IMR-90 (cell line): ENCODE measurements around the gene WNT7B. TPM values are rescaled to one million over a fixed set of nuclear protein-coding genes. Genes with fewer than 3 reads are reported as not detected.

Experiments used
- ATAC-seq: fragments of 200-7000 bp; cut with Tn5 transposase; 2 replicates; pipeline ENCODE4 v1.9.1; 2020; ENCODE audit warnings: low read depth, mild to moderate bottlenecking, moderate library complexity
- BruUV-seq: library from RNA; stranded (reverse); fragments of 400-500 nt; replicated peaks from 2 replicates; lab custom pipeline; 2021; lab: Mats Ljungman, UMichigan
- CTCF ChIA-PET: fragments of 300-600 bp; formaldehyde crosslinking; extraction: SDS; loops from one replicate; lab custom pipeline; 2021; ENCODE audit warnings: antibody characterized with exemption; lab: Yijun Ruan, JAX
- POLR2A ChIA-PET: fragments of 300-600 bp; sonication (Branson Sonifier 250); formaldehyde crosslinking; loops from one replicate; lab custom pipeline; 2022; ENCODE audit warnings: antibody characterized with exemption; ENCODE audit not compliant: unreplicated experiment; lab: Charles Lee
- DNase-seq: peaks from one replicate; pipeline ENCODE4 v3.0.0; 2013
- H2AFZ ChIP-seq: replicated peaks from 2 replicates; pipeline ENCODE3; 2013; ENCODE audit warnings: low read length, mild to moderate bottlenecking; ENCODE audit not compliant: poor library complexity
- H2AK5ac ChIP-seq: 2 replicates; pipeline ENCODE4 v1.6.1; 2013; ENCODE audit warnings: low read depth, low read length, inconsistent platforms
- H2AK9ac ChIP-seq: replicated peaks from 2 replicates; pipeline ENCODE3; 2013; ENCODE audit warnings: mild to moderate bottlenecking, low read depth, low read length, moderate library complexity; ENCODE audit not compliant: poor library complexity
- H2BK120ac ChIP-seq: 2 replicates; pipeline ENCODE4 v1.6.1; 2013; ENCODE audit warnings: low read depth, low read length, inconsistent platforms
- H2BK15ac ChIP-seq: 3 replicates; pipeline ENCODE4 v1.6.1; 2013; ENCODE audit warnings: low read depth, low read length, inconsistent platforms
- H2BK20ac ChIP-seq: 2 replicates; pipeline ENCODE4 v1.6.1; 2013; ENCODE audit warnings: low read depth, mild to moderate bottlenecking, inconsistent platforms, low read length, moderate library complexity
- H2BK5ac ChIP-seq: 2 replicates; pipeline ENCODE4 v1.6.1; 2013; ENCODE audit warnings: mild to moderate bottlenecking, low read depth, low read length, inconsistent platforms; ENCODE audit not compliant: poor library complexity, severe bottlenecking
- H3K14ac ChIP-seq: replicated peaks from 2 replicates; pipeline ENCODE4 v1.6.1; 2013; ENCODE audit warnings: low read depth, low read length, inconsistent platforms
- H3K18ac ChIP-seq: 2 replicates; pipeline ENCODE4 v1.6.1; 2013; ENCODE audit warnings: low read depth, low read length, control low read depth
- H3K23ac ChIP-seq: 2 replicates; pipeline ENCODE4 v1.6.1; 2013; ENCODE audit warnings: low read depth, low read length, inconsistent platforms
- H3K27ac ChIP-seq: 2 replicates; pipeline ENCODE4 v1.5.1; 2013; ENCODE audit warnings: mild to moderate bottlenecking, control low read depth, low read length; ENCODE audit not compliant: insufficient read depth
- H3K27me3 ChIP-seq: 2 replicates; pipeline ENCODE4 v1.6.1; 2013; ENCODE audit warnings: low read length; ENCODE audit not compliant: control insufficient read depth, insufficient read depth
- H3K36me3 ChIP-seq: 2 replicates; pipeline ENCODE4 v1.6.1; 2013; ENCODE audit warnings: low read length, mixed read lengths; ENCODE audit not compliant: control insufficient read depth, insufficient read depth
- H3K4ac ChIP-seq: 2 replicates; pipeline ENCODE4 v1.6.1; 2013; ENCODE audit warnings: low read depth, low read length, inconsistent platforms
- H3K4me1 ChIP-seq: 2 replicates; pipeline ENCODE4 v1.6.1; 2013; ENCODE audit warnings: low read length, mixed read lengths; ENCODE audit not compliant: control insufficient read depth, insufficient read depth
- H3K4me2 ChIP-seq: 2 replicates; pipeline ENCODE4 v1.6.1; 2013; ENCODE audit warnings: low read depth, mild to moderate bottlenecking, control low read depth, low read length, moderate library complexity
- H3K4me3 ChIP-seq: 2 replicates; pipeline ENCODE4 v1.5.1; 2013; ENCODE audit warnings: low read depth, mild to moderate bottlenecking, control low read depth, low read length, moderate library complexity; ENCODE audit not compliant: insufficient read depth
- H3K56ac ChIP-seq: 2 replicates; pipeline ENCODE4 v1.6.1; 2013; ENCODE audit warnings: low read length, inconsistent platforms; ENCODE audit not compliant: insufficient read depth; ENCODE audit errors: extremely low read depth
- H3K79me1 ChIP-seq, 2 experiments: 2 replicates each; pipeline ENCODE4 v1.6.1; 2013; ENCODE audit warnings: low read length in 2 of 2, inconsistent platforms in 1 of 2, low read depth in 1 of 2
- H3K9ac ChIP-seq: 2 replicates; pipeline ENCODE4 v1.6.1; 2013; ENCODE audit warnings: low read depth, low read length, control low read depth
- H3K9me1 ChIP-seq: 2 replicates; pipeline ENCODE4 v1.6.1; 2013; ENCODE audit warnings: low read length, inconsistent platforms; ENCODE audit not compliant: insufficient read depth
- H3K9me3 ChIP-seq: 2 replicates; pipeline ENCODE4 v1.6.1; 2013; ENCODE audit warnings: low read length; ENCODE audit not compliant: control insufficient read depth, insufficient read depth
- H4K20me1 ChIP-seq: 2 replicates; pipeline ENCODE4 v1.6.1; 2013; ENCODE audit warnings: low read length, inconsistent platforms; ENCODE audit not compliant: insufficient read depth
- H4K5ac ChIP-seq: 2 replicates; pipeline ENCODE4 v1.6.1; 2013; ENCODE audit warnings: mild to moderate bottlenecking, low read depth, low read length, control low read depth
- H4K8ac ChIP-seq, 2 experiments: 2 replicates each; pipeline ENCODE4 v1.6.1; 2013; ENCODE audit warnings: low read depth in 2 of 2, low read length in 2 of 2, control low read depth in 1 of 2, inconsistent platforms in 1 of 2
- H4K91ac ChIP-seq: 2 replicates; pipeline ENCODE4 v1.6.1; 2013; ENCODE audit warnings: low read depth, low read length, inconsistent platforms; ENCODE audit not compliant: insufficient read depth
- BHLHE40 ChIP-seq: fragments of 150-350 bp; IDR thresholded peaks from 2 replicates; pipeline ENCODE4 v1.6.1; 2016; ENCODE audit warnings: mild to moderate bottlenecking, low read depth, low read length
- CEBPB ChIP-seq: IDR thresholded peaks from 2 replicates; pipeline ENCODE4 v1.6.1; 2012; ENCODE audit warnings: low read depth, low read length, improper control_type of control experiment
- CHD1 ChIP-seq: IDR thresholded peaks from 2 replicates; pipeline ENCODE4 v1.6.1; 2012; ENCODE audit warnings: low read depth, low read length, improper control_type of control experiment
- CTCF ChIP-seq: conservative IDR thresholded peaks from 2 replicates; pipeline ENCODE4 v1.5.1; 2012; ENCODE audit warnings: mild to moderate bottlenecking, low read depth, low read length, improper control_type of control experiment
- FOS ChIP-seq: fragments of 150-350 bp; IDR thresholded peaks from 2 replicates; pipeline ENCODE4 v1.6.1; 2016; ENCODE audit warnings: low read depth, low read length
- MAFK ChIP-seq: IDR thresholded peaks from 2 replicates; pipeline ENCODE4 v1.6.1; 2012; ENCODE audit warnings: low read depth, low read length, improper control_type of control experiment
- MAZ ChIP-seq: IDR thresholded peaks from 2 replicates; pipeline ENCODE4 v1.6.1; 2012; ENCODE audit warnings: low read depth, mild to moderate bottlenecking, low read length, improper control_type of control experiment, moderate library complexity, borderline replicate concordance
- MXI1 ChIP-seq: IDR thresholded peaks from 2 replicates; pipeline ENCODE4 v1.6.1; 2012; ENCODE audit warnings: low read depth, mild to moderate bottlenecking, low read length, moderate library complexity, borderline replicate concordance
- NFE2L2 ChIP-seq: fragments of 150-350 bp; IDR thresholded peaks from 2 replicates; pipeline ENCODE4 v1.6.1; 2016; ENCODE audit warnings: low read depth, mild to moderate bottlenecking, low read length
- POLR2A ChIP-seq: IDR thresholded peaks from 2 replicates; pipeline ENCODE4 v1.6.1; 2012; ENCODE audit warnings: mild to moderate bottlenecking, low read depth, low read length
- RAD21 ChIP-seq: IDR thresholded peaks from 2 replicates; pipeline ENCODE4 v1.6.1; 2012; ENCODE audit warnings: low read length, improper control_type of control experiment
- RCOR1 ChIP-seq: IDR thresholded peaks from 2 replicates; pipeline ENCODE4 v1.6.1; 2012; ENCODE audit warnings: mild to moderate bottlenecking, low read length, improper control_type of control experiment; ENCODE audit not compliant: insufficient replicate concordance
- RFX5 ChIP-seq: IDR thresholded peaks from 2 replicates; pipeline ENCODE4 v1.8.0; 2012; ENCODE audit warnings: low read depth, mild to moderate bottlenecking, low read length, moderate library complexity
- SMC3 ChIP-seq: fragments of 150-350 bp; IDR thresholded peaks from 2 replicates; pipeline ENCODE4 v1.6.1; 2016; ENCODE audit warnings: low read depth, mild to moderate bottlenecking, antibody characterized with exemption, low read length, moderate library complexity
- USF2 ChIP-seq: fragments of 150-350 bp; IDR thresholded peaks from 2 replicates; pipeline ENCODE4 v1.6.1; 2017; ENCODE audit warnings: mild to moderate bottlenecking, antibody characterized with exemption, low read length, low read depth
- WGBS, 2 experiments: methylation state at CpG; one replicate each; pipeline versions ENCODE4 v1.1.5 to v1.1.7; 2013; ENCODE audit warnings: missing lambda C conversion rate in 2 of 2; ENCODE audit not compliant: insufficient read length in 1 of 2; ENCODE audit errors: extremely low coverage in 2 of 2; 5-methylcytosine and 5-hydroxymethylcytosine counted together
- dilution Hi-C: fragments of 300-500 bp; cut with HindIII; formaldehyde crosslinking; loops from one replicate; pipeline ENCODE4 v1.14.3; 2018; ENCODE audit warnings: low sequenced_read_pairs; ENCODE audit not compliant: unreplicated experiment
- in situ Hi-C: fragments of 300-500 bp; cut with MboI; formaldehyde crosslinking; loops from 3 replicates; pipeline ENCODE4 v1.14.3; 2019; ENCODE audit warnings: low sequenced_read_pairs, inconsistent platforms, mixed read lengths
- intact Hi-C: fragments of 100-400 bp; cut with micrococcal nuclease; formaldehyde crosslinking; loops from 2 replicates; pipeline ENCODE4 v1.10.0; 2022
- polyA plus RNA-seq, 3 experiments: library from polyadenylated mRNA; depleted of rRNA; stranded (reverse); fragments of >200 nt; gene quantifications; 2 replicates each; pipeline ENCODE4 v1.2.3, GENCODE V29; 2012; ENCODE audit warnings: low replicate concordance in 1 of 3
- total RNA-seq: library from RNA; depleted of rRNA; stranded (reverse); fragments of >200 nt; gene quantifications from 2 replicates; pipeline ENCODE4 v1.2.3, GENCODE V29; 2012
- TF ChIP-seq, protein P1 (sequence below): fragments of 150-350 bp; IDR thresholded peaks from 2 replicates; pipeline ENCODE4 v1.6.1; 2016; ENCODE audit warnings: low read depth, mild to moderate bottlenecking, low read length, moderate library complexity, borderline replicate concordance

WNT7B gene
- total and polyA plus RNA-seq, 2 of the 4 experiments (the other 2 are of a cell fraction), result under 0.01 to 0.15 TPM

DNA sequence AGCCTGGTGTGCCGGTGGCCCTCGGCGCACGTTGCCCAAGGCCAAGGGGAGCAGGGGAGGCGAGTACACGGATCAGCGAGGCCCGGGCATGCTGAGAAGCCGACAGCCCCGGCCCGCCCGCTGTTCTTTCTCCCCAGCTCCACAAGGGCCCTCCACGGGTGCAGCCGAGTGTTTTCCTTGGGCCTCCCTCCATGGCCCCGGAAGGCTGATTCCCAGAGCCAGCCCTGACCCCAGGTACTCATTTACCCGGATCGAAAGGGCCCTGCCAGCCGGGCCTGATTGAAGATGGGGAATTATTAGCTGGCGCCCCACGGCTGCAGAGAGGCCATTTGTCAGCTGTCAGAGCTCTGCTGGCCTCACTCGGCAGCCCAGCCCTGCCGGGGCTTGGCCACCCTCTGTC is 53.1 kb downstream of the WNT7B start:
- H2BK5ac ChIP-seq, result no peak overlapping the region
- no peak overlapping the region for H4K91ac ChIP-seq
- no peaks in the 10 kb centered on the region; the same call in 1 of the 2 replicates for H3K9me1 ChIP-seq
- H3K4me1 ChIP-seq, result no peaks in the 10 kb centered on the region
- no peak overlapping the region for H2BK20ac ChIP-seq
- H3K9ac ChIP-seq, result no peak overlapping the region
- in situ Hi-C loops, result no loop called here
- no peak overlapping the region for H3K14ac ChIP-seq
- dilution Hi-C loops, result no loop called here
- H3K56ac ChIP-seq, result no peak overlapping the region
- no peak for TF ChIP-seq CHD1
- TF ChIP-seq MAFK, result no peak
- TF ChIP-seq MXI1, result no peak
- no peak for TF ChIP-seq RAD21
- TF ChIP-seq SMC3, result no peak
- no peak for TF ChIP-seq BHLHE40
- TF ChIP-seq RFX5, result no peak
- TF ChIP-seq CEBPB, result no peak
- TF ChIP-seq CTCF, result no peak
- TF ChIP-seq NFE2L2, result no peak
- no peak for TF ChIP-seq FOS
- no peak for TF ChIP-seq USF2
- no peak for TF ChIP-seq RCOR1
- TF ChIP-seq MAZ, result no peak
- TF ChIP-seq POLR2A, result no peak
- TF ChIP-seq, protein P1, sequence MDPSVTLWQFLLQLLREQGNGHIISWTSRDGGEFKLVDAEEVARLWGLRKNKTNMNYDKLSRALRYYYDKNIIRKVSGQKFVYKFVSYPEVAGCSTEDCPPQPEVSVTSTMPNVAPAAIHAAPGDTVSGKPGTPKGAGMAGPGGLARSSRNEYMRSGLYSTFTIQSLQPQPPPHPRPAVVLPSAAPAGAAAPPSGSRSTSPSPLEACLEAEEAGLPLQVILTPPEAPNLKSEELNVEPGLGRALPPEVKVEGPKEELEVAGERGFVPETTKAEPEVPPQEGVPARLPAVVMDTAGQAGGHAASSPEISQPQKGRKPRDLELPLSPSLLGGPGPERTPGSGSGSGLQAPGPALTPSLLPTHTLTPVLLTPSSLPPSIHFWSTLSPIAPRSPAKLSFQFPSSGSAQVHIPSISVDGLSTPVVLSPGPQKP, result no peak
- peaks cover 22% of the 10 kb centered on the region for H3K27me3 ChIP-seq
- no peaks in the 10 kb centered on the region for H3K9me3 ChIP-seq
- ATAC-seq, result no peak
- no peaks in the 10 kb centered on the region for H3K36me3 ChIP-seq
- H4K20me1 ChIP-seq, result no peaks in the 10 kb centered on the region
- H2BK15ac ChIP-seq, result no peak overlapping the region
- no peak for DNase-seq
- no peak overlapping the region for H4K5ac ChIP-seq
- no peaks in the 10 kb centered on the region for H3K79me1 ChIP-seq
- ChIA-PET CTCF (no interaction called here), POLR2A (no interaction called here)
- no peak overlapping the region for H3K18ac ChIP-seq
- no peak overlapping the region for H2BK120ac ChIP-seq
- WGBS, 2 experiments, result 33% methylated on average over 12 of the region's 22 CpGs; no CpG with 5 or more reads in 1 of the 2 experiments
- BruUV-seq, result no TSS peak
- H2AFZ ChIP-seq, result no peak overlapping the region
- H2AK5ac ChIP-seq, result no peak overlapping the region
- H3K4ac ChIP-seq, result no peak overlapping the region
- H3K4me2 ChIP-seq, result no peak overlapping the region
- no peak overlapping the region for H2AK9ac ChIP-seq
- no peak overlapping the region for H3K27ac ChIP-seq
- intact Hi-C loops, result no loop called here
- no peak overlapping the region for H4K8ac ChIP-seq
- H3K4me3 ChIP-seq, result no peak overlapping the region
- H3K23ac ChIP-seq, result no peak overlapping the region
